AG20443 (cell line): ENCODE data around the gene CD27.
"Not testable (repeated sequence)": the region's sequence is repeated elsewhere in the genome, so short reads cannot be mapped to it uniquely, and the experiment has no call there.

ENCODE experiments used
- DNase-seq: peaks from one replicate; pipeline ENCODE4 v3.0.0; 2012; ENCODE audit warnings: low spot score, mixed read lengths

The CD27 gene

DNA sequence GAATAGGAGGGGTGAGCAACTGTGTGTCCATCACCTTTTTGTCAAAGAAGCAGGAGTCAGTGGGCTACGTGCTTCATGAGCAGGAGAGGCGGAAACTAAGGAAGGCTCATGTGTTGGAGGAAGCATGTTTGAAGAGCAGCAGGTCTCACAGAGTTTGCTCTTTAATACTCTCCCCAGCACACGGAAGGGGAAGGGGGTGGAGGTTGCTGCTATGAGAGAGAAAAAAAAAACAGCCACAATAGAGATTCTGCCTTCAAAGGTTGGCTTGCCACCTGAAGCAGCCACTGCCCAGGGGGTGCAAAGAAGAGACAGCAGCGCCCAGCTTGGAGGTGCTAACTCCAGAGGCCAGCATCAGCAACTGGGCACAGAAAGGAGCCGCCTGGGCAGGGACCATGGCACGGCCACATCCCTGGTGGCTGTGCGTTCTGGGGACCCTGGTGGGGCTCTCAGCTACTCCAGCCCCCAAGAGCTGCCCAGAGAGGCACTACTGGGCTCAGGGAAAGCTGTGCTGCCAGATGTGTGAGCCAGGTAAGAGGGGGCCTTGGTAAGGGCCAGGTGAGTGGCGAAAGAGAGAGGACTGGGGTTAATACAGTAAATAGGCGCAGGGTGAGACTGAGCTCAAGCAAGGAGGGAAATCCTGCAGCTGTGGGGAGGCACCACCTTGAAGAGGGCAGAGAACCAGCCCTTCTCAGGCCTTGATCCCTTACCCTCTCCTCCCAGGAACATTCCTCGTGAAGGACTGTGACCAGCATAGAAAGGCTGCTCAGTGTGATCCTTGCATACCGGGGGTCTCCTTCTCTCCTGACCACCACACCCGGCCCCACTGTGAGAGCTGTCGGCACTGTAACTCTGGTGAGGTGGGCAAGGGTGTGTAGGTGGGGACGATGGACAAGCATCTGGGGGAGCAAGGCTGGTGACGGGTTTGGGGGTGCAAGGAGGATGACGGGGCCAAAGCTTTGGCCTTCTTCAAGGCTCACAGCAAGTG is at the start of gene CD27:
Gene CD27, plus strand, starts transcription at position 252 of the 985 bp plus-strand sequence. Its CDS starts 141 bp downstream, at position 393.
- DNase-seq: no peak

DNA sequence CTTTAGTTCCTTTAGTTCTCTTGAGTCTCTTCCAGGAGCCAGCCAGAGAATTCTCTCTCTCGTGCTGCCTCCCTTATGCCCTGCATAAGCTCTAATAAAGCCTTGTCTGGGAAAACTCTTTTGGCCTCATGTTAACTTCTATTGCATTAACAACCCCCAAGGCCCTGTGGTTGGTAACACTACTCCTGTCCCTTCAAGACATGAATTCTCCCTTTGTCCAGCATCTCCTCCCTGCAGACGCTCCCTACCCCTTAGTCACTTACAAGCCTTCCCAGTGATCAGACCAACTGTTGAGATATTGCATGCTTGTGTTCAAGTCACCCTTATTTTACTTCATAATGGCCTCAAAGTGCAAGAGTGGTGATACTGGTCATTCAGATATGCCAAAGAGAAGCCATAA is 48.7 kb upstream of the CD27 start:
- DNase-seq: no peak

DNA sequence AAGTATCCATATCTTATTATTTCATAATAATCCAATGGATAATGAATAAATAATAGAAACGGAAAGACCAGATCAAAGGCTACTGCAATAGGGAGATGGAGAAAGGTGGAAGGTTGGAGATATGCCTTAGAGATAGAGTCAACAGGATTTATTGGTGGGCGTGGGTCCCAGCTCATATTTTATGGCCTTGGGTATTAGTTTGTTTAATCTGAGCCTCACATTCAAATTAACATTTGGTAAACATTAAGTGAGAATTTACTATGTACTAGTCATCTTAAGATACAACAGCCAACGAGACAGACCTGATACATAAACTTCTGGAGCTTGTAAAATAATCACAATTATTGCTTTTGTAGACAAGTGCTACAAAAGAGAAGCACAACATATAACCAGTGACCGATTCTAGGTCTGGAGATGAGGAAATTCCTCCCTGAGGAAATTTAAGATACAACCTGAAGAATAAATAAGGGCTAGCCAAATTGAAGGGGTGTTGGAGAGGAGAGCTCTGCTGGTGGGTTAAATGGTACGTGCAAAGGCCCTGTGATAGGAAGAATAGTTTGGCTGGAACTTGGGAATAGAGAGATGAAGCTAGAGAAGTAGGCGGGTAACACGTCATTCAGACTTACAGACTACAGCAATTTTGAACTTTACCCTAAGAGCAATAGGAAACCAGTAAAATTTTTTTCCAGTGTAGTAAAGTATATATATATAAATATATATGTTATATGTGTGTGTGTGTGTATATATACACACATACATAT is 44.7 kb upstream of the CD27 start:
- DNase-seq: no peak

DNA sequence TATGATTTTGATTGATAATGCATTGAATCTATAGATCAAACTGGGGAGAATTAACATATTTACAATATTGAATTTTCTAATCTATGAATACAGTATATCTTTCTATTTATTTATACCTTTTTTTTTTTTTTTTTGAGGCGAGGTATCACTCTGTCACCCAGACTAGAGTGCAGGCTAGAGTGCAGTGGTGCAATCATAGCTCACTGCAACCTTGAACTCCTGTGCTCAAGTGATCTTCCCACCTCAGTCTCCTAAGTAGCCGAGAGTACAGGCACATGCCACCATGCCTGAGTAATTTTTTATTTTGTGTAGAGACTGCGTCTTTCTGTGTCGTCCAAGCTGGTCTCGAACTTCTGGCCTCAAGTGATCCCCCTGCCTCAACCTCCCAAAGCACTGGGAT is 40.4 kb upstream of the CD27 start:
- DNase-seq: no peak

DNA sequence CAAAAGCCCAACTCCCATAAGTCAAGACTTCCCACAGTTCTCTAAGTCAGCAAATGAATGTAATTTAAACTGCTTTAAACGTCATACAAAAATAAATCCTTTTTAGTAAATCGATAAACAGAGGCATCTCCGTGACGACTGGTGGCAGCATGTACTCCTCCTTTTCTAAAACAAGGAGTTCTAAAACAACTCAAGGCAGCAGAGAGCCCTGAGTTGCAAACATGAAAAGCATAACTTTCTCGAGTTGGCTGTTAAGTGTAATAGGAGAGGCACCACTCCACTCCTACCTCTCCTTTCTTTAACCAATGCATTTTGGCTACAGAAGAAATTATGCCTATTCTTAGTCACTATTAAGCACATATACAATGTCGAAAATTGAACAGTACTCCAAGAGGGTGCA is 38.8 kb upstream of the CD27 start:
- DNase-seq: no peak

DNA sequence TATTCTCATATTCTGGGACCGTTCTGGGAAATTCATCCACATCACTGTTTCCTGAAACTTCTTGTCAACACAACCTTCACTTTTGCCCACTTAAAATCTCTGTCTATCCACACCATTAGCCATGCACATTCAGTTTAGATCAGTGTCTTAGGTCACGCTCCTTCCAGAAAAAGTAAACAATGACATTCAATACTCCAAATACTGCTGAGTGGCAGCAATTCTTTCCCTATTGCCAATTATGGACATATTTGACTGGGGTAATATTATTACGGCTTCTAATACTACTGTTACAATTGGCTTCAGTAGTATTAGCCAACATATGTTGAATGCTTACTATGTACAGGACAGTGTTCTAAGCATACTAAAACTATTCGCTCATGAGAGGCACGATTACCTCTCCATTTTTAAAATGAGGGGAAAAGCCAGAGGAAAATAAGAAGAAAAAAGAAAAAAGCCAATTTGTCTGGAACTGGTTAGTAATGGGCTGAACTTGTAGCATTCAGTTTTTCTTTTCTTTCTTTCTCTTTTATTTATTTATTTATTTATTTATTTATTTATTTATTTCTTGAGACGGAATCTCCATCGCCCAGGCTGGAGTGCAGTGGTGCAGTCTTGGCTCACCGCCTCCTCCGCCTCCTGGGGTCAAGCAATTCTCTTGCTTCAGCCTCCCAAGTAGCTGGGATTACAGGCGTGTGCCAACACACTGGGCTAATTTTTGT is 37.4 kb upstream of the CD27 start:
- DNase-seq: no peak

DNA sequence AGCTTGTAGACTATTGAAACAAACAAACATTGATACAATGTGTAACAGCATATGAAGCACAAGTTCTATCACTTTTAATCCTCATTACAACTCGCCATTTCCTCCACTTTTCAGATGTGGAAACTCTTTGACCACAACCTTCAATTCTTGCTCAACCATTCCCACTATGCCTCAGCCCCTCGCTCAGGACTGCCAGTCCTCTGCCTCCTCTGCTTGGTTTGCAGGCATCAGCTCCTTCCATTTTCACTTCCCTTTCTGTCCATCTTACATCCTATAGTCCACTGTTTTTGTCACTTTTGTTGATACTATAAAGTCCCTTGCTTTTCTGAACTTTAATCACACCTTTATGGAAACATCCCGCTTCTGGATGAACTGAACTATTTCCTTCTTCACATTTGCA is 28.2 kb upstream of the CD27 start:
- no peak for DNase-seq

DNA sequence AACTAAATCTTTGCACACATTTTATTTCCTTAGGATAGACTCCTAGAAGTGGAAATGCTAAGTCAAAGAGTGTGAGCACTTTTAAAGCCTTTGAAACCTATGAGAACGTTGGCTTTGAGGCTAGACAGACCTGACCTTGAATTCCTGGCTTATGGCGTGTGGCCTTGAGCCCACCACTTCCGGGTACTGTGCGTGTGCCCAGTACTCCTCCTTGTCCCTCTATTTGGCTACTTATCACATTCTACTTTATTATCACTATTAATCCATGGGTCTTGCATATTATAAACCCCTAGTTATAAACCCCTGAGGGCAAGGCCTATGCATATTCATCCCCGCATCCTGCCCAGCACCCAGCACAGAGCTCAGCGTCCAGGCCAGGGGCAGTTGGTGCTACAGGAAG is 26.0 kb upstream of the CD27 start:
- no peak for DNase-seq

DNA sequence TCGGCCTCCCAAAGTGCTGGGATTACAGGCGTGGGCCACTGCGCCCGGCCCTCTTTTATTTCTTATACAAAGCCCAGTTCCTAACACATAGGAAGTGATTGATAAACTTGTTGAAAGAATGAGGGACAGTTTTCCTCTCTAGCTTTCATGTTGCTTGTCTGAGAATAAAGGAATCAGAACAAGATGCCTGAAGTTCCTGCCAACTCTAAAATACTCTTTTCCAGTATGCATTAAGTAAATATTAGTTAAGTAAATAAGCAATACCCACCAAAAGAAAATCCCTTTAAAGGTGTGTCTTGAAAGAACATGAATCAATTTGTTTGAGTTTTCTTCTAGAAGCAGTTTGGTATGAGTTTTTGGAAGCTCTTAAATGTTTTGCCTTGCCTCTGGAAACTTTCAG is 24.4 kb upstream of the CD27 start:
- no peak for DNase-seq

DNA sequence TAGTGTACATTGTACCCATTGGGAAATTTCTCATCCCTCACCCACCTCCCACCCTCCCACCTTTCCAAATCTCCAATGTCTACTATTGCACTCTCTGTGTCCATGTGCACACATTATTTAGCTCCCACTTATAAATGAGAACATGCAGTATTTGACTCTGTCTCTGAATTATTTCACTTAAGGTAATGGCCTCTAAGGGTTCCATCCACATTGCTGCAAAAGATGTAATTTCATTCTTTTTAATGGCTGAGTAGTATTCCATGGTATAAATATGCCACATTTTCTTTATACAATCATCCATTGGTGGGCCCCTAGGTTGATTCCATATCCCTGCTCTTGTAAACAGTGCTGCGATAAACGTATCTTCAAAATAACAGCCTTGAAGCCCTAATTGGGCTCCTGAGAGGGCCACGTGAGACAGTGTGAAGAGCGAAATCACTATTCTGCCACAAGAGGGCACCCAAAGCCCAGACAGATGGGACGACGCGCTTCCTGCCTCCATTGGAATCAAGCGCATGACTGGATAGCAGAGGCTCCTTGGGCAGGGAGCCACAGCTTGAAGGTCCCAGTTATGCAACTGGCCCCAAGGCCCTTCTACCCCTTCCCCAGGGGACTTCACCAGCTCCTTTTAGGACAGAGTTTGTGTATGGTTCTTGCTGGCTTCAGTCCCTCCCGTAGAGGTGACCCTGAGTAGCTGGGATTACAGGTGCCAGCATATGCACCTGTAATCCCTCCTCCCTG is 21.3 kb upstream of the CD27 start:
- peak; percentile 95 for DNase-seq

DNA sequence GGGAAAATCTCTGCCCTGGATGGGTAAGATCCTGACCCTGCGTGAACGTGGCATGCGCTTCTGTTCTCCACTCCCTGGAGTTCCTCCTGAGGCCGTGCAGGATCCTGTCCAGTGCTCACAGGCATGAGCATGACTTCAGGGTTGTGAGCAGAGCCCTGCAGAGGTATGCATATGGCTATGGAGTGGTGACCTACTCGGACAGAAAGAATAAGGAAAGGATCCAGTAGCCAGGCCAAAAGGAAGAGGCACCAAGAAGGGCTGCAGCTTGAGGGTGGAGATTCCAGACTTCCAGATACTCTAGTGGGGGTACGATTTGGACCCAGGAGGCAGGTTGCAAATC is 20.8 kb upstream of the CD27 start:
- DNase-seq: no peak

DNA sequence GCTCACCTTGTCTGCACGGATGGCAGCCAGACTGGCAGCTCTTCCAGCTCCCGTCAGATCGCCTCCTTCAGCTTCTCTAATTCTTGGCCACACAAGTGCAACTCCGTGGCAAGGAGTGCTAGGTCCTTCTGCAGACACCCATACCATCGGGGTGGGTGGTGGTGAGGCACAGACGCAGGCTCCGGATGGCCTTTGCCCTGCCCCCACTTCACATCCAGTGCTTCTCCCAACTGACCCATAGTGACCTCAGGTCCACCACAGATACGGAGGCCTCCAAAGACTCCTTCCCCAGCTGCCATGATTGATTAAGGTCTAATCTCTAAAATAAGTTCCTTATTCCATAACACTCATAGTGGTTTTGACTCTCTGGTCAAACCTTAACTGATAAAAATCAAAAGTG is 19.9 kb upstream of the CD27 start:
- no peak for DNase-seq

DNA sequence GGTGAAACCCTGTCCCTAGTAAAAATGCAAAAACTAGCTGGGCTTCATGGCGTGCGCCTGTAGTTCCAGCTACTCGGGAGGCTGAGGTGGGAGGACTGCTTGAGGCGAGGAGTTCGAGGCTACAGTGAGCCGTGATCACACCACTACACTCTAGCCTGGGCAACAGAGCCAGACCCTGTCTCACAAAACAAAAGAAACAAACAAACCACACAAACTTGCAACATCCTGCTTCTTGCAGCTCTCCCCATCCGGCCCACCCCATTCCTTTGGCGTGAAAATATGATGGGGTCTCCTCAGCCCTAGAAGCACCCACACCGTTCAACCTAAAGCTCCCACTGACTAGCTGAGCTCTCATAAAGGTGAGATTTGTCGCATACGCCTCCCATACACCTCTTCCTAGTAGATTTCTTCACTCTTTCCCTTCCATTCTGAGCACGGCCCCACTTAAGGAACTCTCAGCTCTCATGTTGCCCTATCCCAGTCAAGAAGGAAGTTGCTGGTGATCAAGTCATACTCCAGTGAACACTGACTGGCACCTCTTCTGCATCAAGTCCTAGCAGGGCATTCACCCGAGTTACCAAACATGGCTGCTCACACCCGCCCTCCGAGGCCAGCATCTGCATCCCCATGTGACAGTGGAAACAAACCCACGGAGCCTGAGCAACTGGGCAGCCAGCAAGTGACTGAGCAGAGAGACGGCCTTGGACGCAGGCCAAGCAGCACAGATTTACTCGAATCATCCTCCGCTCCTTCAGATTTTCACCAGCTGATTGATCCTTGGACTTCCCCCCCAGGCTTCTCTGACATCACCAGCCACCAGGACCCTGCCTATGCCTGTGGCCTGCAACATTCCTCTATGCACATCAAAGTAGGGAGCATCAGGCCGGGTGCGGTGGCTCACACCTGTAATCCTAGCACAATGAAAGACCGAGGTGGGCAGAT is 18.9 kb upstream of the CD27 start:
- DNase-seq: no peak

DNA sequence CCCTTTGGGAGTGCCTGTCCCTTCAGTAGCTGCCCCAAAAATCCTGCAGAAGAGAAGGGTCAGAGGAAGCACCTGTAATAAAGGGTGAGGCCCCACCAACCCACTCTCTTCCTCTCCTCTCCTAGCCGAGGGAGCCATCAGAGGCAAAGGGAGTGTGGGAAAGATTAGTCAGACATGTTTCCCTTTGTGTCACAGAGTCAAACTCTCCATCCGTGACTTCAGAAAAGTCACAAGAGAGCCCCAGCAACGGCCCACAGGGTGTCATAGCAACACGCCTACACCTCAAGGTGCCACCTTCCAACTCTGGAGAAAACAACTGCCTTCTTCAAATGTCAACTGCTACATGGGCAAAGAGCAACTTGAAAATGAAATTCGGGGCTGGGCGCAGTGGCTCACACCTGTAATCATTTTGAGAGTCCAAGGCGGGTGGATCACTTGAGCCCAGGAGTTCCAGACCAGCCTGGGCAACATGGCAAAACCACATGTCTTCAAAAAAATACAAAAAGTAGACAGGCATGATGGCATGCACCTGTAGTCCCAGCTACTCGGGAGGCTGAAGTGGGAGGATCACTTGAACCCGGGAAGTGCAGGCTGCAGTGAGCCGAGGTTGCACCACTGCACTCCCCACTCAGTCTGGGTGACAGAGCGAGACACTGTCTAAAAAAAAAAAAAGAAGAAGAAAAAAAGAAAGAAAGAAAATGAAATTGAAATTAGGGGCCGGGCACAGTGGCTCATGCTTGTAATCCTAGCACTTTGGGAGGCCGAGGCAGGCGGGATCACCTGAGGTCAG is 17.7 kb upstream of the CD27 start:
- DNase-seq: no peak

DNA sequence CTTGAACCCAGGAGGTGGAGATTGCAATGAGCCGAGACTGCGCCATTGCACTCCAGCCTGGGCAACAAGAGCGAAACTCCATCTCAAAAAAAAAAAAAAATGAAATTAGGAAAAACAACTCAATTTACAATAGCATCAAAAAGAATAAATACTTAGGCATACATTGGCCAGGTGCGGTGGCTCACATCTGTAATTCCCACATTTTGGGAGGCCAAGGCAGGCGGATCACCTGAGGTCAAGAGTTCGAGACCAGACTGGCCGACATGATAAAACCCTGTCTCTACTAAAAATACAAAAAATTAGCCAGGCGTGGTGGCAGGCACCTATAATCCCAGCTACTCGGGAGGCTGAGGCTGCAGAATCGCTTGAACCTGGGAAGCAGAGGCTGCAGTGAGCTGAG is 17.0 kb upstream of the CD27 start:
- not testable (repeated sequence) for DNase-seq

DNA sequence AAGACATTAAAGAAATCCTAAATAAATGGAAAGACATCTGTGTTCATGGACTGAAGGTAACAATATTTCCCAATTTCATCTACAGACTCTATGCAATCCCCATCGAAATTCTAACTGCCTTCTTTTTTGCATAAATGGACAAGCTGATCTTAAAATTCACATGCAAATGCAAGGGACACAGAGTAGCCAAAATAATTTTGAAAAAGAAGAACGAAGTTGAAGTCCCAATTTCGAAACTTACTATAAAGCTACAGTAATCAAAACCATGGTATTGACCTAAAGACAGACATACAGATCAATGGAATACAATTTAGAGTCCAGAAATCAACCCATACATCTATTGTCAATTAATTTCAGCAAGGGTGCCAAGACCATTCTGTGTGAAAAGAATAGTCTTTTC is 16.4 kb upstream of the CD27 start:
- DNase-seq: no peak

DNA sequence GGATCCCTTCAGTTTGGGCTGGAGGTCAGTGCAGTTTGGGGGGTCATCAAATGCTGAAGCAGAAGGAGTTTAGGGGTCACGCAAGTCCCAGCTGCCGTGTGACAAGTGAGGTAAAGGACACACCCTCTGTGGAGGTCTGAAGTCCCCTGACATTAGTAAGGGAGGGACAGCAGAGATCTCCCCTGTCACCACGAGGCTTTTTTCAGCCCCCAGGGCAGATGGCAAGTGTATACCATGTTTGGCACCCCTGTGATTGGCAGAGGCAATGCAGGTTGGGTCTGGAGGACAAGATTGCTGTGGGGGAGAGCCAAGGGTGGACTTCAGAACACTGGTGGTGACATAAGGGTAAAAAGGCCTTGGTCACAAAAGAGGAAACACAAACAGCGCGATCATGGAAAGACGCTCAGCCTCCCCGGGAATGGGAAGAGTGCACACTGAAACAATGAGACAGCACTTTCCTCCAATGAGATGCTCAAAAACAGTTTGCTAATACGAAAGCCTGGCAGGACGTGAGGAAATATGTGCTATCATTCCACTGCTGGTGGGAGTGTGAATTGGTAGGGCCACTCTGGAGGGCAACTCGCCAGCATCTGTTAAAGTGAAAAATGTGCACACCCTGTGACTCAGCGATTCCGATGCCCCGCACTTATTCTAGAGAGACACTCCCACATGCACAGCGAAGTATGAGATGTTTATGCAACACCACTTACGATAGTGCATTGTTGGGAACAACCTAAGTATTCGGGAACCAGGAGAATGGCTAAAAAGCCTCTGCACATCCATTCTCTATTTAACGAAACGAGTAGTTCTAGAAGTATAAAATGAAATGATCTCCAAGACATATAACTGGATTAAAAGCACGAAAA is 14.4 kb upstream of the CD27 start:
- DNase-seq: peak; percentile 95

DNA sequence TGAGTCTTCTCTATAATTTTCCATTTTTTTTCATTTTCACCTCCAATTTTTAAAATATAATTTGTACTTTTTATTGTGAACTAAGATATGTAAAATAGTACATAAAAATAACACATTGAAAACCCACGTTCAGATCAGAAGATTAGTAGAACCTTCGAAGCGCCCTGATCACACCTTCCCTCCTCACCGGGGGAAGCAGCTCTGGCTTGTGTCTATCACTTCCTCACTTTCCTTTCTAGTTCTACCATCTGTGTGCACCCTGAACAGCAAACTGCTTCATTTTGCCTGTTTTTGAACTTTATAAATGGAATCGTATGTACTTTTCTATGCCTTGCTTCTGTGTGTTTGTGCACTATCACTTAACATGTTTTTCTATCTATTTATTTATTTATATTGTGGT is 11.8 kb upstream of the CD27 start:
- no peak for DNase-seq
